C4-2B (cell line): Measurements from ENCODE around the gene SCN4A.

Experiments used
- CTCF ChIP-seq: fragments of 450-650 bp; conservative IDR thresholded peaks from 2 replicates; pipeline ENCODE4 v1.5.1; 2017; ENCODE audit warnings: mild to moderate bottlenecking
- ZFX ChIP-seq: fragments of 450-650 bp; IDR thresholded peaks from 2 replicates; pipeline ENCODE4 v1.6.1; 2017

DNA sequence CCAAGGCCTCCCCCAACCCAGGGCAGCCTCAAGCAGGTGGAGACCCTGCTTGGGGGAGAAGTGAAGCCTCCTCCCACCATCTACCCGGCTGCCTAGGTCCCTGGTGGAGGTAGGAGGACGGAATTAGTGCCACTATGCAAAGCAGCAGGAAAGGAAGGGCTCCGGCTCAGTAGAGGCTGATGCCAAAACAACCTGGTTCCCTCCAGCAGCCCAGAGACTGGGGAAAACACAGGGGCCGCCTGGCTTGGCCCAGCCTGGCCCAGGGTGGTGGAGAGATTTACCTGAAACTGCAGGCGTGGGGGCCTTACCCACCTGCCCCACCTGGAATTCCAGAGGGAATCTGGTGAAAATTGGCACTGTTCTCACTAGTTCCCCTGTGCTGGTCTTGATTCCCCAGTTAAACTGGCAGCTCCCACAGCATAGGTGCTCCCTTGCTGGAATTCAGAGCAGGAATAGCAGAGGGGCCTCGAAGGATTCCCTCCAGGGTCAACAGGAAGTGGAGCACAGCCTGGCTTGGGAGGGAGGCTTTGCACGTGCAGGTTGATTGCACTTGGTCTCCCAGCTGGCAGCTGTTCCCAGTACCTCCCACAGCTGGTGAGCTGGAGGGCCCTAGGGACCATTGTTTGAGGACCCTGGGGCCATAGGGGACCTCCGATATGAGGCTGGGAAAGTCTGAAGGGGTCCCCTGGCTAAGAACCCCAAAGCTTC is 45.1 kb downstream of the SCN4A start:
- TF ChIP-seq CTCF (no peak), ZFX (no peak)
